Karpas-422 (cell line): ENCODE results near the gene DOCK4. TPM values are rescaled to one million over a fixed set of nuclear protein-coding genes. Genes with fewer than 3 reads are reported as not detected.

Source experiments
- DNase-seq: peaks from one replicate; pipeline ENCODE4 v3.0.0-alpha.2; 2015
- H2AFZ ChIP-seq: fragments of 200-600 bp; sonication (generic); 2 replicates; pipeline ENCODE4 v1.6.1; 2014; ENCODE audit warnings: antibody characterized with exemption, low read length, mixed read lengths
- H3K27ac ChIP-seq: fragments of 200-600 bp; sonication (generic); 2 replicates; pipeline ENCODE4 v1.5.1; 2014; ENCODE audit warnings: mild to moderate bottlenecking, low read length, moderate library complexity
- H3K27me3 ChIP-seq: fragments of 200-600 bp; sonication (generic); 2 replicates; pipeline ENCODE4 v1.6.1; 2014; ENCODE audit warnings: low read length, mixed read lengths
- H3K36me3 ChIP-seq: fragments of 200-600 bp; sonication (generic); 2 replicates; pipeline ENCODE4 v1.6.1; 2014; ENCODE audit warnings: low read length, mixed read lengths; ENCODE audit not compliant: insufficient read depth
- H3K4me1 ChIP-seq: fragments of 200-600 bp; sonication (generic); 2 replicates; pipeline ENCODE4 v1.6.1; 2014; ENCODE audit warnings: mild to moderate bottlenecking, low read length, mixed read lengths
- H3K4me2 ChIP-seq: fragments of 200-600 bp; sonication (generic); 2 replicates; pipeline ENCODE4 v1.6.1; 2014; ENCODE audit warnings: low read length, low read depth, mild to moderate bottlenecking; ENCODE audit not compliant: poor library complexity, severe bottlenecking
- H3K4me3 ChIP-seq: fragments of 200-600 bp; sonication (generic); 2 replicates; pipeline ENCODE4 v1.5.1; 2014; ENCODE audit warnings: mild to moderate bottlenecking, antibody characterized with exemption, low read length, mixed read lengths
- H3K79me2 ChIP-seq: fragments of 200-600 bp; sonication (generic); 2 replicates; pipeline ENCODE4 v1.6.1; 2014; ENCODE audit warnings: mild to moderate bottlenecking, low read length, mixed read lengths
- H3K9ac ChIP-seq: fragments of 200-600 bp; sonication (generic); 2 replicates; pipeline ENCODE4 v1.6.0; 2014; ENCODE audit warnings: low read length
- H3K9me2 ChIP-seq: fragments of 200-600 bp; sonication (generic), shearing (Covaris generic); replicated peaks from 2 replicates; pipeline ENCODE4 v1.6.0; 2014; ENCODE audit warnings: mild to moderate bottlenecking, low read length, moderate library complexity; ENCODE audit not compliant: insufficient read depth
- H3K9me3 ChIP-seq: fragments of 300-700, 200-600 bp; sonication (generic); 2 replicates; pipeline ENCODE4 v1.6.1; 2014; ENCODE audit warnings: low read length, mixed read lengths
- H4K20me1 ChIP-seq: fragments of 200-600 bp; sonication (generic); 2 replicates; pipeline ENCODE4 v1.6.1; 2014; ENCODE audit warnings: mild to moderate bottlenecking, antibody characterized with exemption, low read length, low read depth; ENCODE audit not compliant: insufficient read depth
- total RNA-seq: library from RNA; depleted of rRNA; stranded (reverse); fragments of >200 nt; shearing (Covaris generic); gene quantifications from 2 replicates; pipeline ENCODE4 v1.2.3, GENCODE V29; 2014; ENCODE audit warnings: low replicate concordance

The DOCK4 gene
- total RNA-seq, 1 experiment from 2014 or later, result 0.07 TPM

GRCh38 chr7:112182749-112183148 lies 23.4 kb downstream of the DOCK4 start:
- Histone ChIP-seq H3K36me3 (no peaks in the 10 kb centered on the region), H3K79me2 (no peaks in the 10 kb centered on the region), H3K4me2 (no peak overlapping the region), H3K4me3 (no peak overlapping the region), H3K9me3 (no peaks in the 10 kb centered on the region), H3K9me2 (no peaks in the 10 kb centered on the region), H3K9ac (no peak overlapping the region), H3K4me1 (no peaks in the 10 kb centered on the region), H3K27ac (no peak overlapping the region), H2AFZ (no peak overlapping the region), H3K27me3 (no peaks in the 10 kb centered on the region; the same call in 1 of the 2 replicates), H4K20me1 (no peaks in the 10 kb centered on the region)
- no peak for DNase-seq

- Histone ChIP-seq H3K9me3 (no peaks in the 10 kb centered on the region), H3K9ac (no peak overlapping the region), H3K4me2 (no peak overlapping the region), H3K9me2 (no peaks in the 10 kb centered on the region), H2AFZ (no peak overlapping the region), H3K4me1 (no peaks in the 10 kb centered on the region), H3K27ac (no peak overlapping the region), H3K4me3 (no peak overlapping the region), H3K36me3 (no peaks in the 10 kb centered on the region), H3K27me3 (no peaks in the 10 kb centered on the region; the same call in 1 of the 2 replicates), H3K79me2 (no peaks in the 10 kb centered on the region), H4K20me1 (no peaks in the 10 kb centered on the region)
- DNase-seq, result no peak
These were observed 26.0 kb downstream of the DOCK4 start for GRCh38 chr7:112180223-112180622.

GRCh38 chr7:112176693-112177415 lies 29.3 kb downstream of the DOCK4 start:
- Histone ChIP-seq H3K9ac (no peak overlapping the region), H3K4me2 (no peak overlapping the region), H3K36me3 (no peaks in the 10 kb centered on the region), H3K4me3 (no peak overlapping the region), H3K9me2 (no peaks in the 10 kb centered on the region), H3K79me2 (no peaks in the 10 kb centered on the region), H3K9me3 (no peaks in the 10 kb centered on the region), H3K4me1 (no peaks in the 10 kb centered on the region), H4K20me1 (no peaks in the 10 kb centered on the region), H3K27ac (no peak overlapping the region), H3K27me3 (no peaks in the 10 kb centered on the region), H2AFZ (no peak overlapping the region)
- DNase-seq, result no peak

- H3K27ac ChIP-seq, result no peak overlapping the region
- H2AFZ ChIP-seq, result no peak overlapping the region
- no peak overlapping the region for H3K4me3 ChIP-seq
- no peaks in the 10 kb centered on the region for H3K36me3 ChIP-seq
- H3K9ac ChIP-seq, result no peak overlapping the region
- H3K9me3 ChIP-seq, result no peaks in the 10 kb centered on the region
- H3K4me1 ChIP-seq, result no peaks in the 10 kb centered on the region
- H3K9me2 ChIP-seq, result no peaks in the 10 kb centered on the region
- H3K27me3 ChIP-seq, result no peaks in the 10 kb centered on the region
- H4K20me1 ChIP-seq, result no peaks in the 10 kb centered on the region
- H3K79me2 ChIP-seq, result no peaks in the 10 kb centered on the region
- H3K4me2 ChIP-seq, result no peak overlapping the region
- no peak for DNase-seq
These were observed 30.0 kb downstream of the DOCK4 start for GRCh38 chr7:112176241-112176640.

- H3K79me2 ChIP-seq, result no peaks in the 10 kb centered on the region
- no peak for DNase-seq
- no peaks in the 10 kb centered on the region for H3K36me3 ChIP-seq
- H3K9me3 ChIP-seq, result no peaks in the 10 kb centered on the region
- no peak overlapping the region for H3K27ac ChIP-seq
- H2AFZ ChIP-seq, result no peak overlapping the region
- no peaks in the 10 kb centered on the region for H3K27me3 ChIP-seq
- no peaks in the 10 kb centered on the region for H4K20me1 ChIP-seq
- no peaks in the 10 kb centered on the region for H3K4me1 ChIP-seq
- no peak overlapping the region for H3K4me3 ChIP-seq
- H3K9me2 ChIP-seq, result no peaks in the 10 kb centered on the region
- no peak overlapping the region for H3K9ac ChIP-seq
- no peak overlapping the region for H3K4me2 ChIP-seq
These were observed 32.0 kb downstream of the DOCK4 start for GRCh38 chr7:112174192-112174591.

GRCh38 chr7:112173568-112173905 lies 32.7 kb downstream of the DOCK4 start:
- H3K36me3 ChIP-seq, result no peaks in the 10 kb centered on the region
- no peaks in the 10 kb centered on the region for H3K4me1 ChIP-seq
- no peaks in the 10 kb centered on the region for H3K9me3 ChIP-seq
- H3K27me3 ChIP-seq, result no peaks in the 10 kb centered on the region
- no peak for DNase-seq
- H2AFZ ChIP-seq, result no peak overlapping the region
- no peak overlapping the region for H3K4me3 ChIP-seq
- no peaks in the 10 kb centered on the region for H3K79me2 ChIP-seq
- no peaks in the 10 kb centered on the region for H4K20me1 ChIP-seq
- H3K9me2 ChIP-seq, result no peaks in the 10 kb centered on the region
- H3K27ac ChIP-seq, result no peak overlapping the region
- H3K4me2 ChIP-seq, result no peak overlapping the region
- H3K9ac ChIP-seq, result no peak overlapping the region

- Histone ChIP-seq H3K9ac (no peak overlapping the region), H3K4me1 (no peaks in the 10 kb centered on the region), H3K27ac (no peak overlapping the region), H3K27me3 (no peaks in the 10 kb centered on the region), H2AFZ (no peak overlapping the region), H3K36me3 (no peaks in the 10 kb centered on the region), H3K4me2 (no peak overlapping the region), H4K20me1 (no peaks in the 10 kb centered on the region), H3K9me2 (no peaks in the 10 kb centered on the region), H3K4me3 (no peak overlapping the region), H3K9me3 (no peaks in the 10 kb centered on the region), H3K79me2 (no peaks in the 10 kb centered on the region)
- DNase-seq, result no peak
These were observed 33.2 kb downstream of the DOCK4 start for GRCh38 chr7:112172870-112173567.

GRCh38 chr7:112171673-112172072 lies 34.5 kb downstream of the DOCK4 start:
- no peaks in the 10 kb centered on the region for H3K4me1 ChIP-seq
- no peak overlapping the region for H3K9ac ChIP-seq
- no peaks in the 10 kb centered on the region for H3K9me2 ChIP-seq
- H3K27ac ChIP-seq, result no peak overlapping the region
- H4K20me1 ChIP-seq, result no peaks in the 10 kb centered on the region
- no peak overlapping the region for H3K4me3 ChIP-seq
- H3K79me2 ChIP-seq, result no peaks in the 10 kb centered on the region
- no peak for DNase-seq
- H2AFZ ChIP-seq, result no peak overlapping the region
- no peaks in the 10 kb centered on the region for H3K9me3 ChIP-seq
- H3K36me3 ChIP-seq, result no peaks in the 10 kb centered on the region
- H3K4me2 ChIP-seq, result no peak overlapping the region
- no peaks in the 10 kb centered on the region for H3K27me3 ChIP-seq
